GM18499 (cell line): ENCODE results near the gene MMD2.
"Not testable (repeated sequence)": the region's sequence is repeated elsewhere in the genome, so short reads cannot be mapped to it uniquely, and the experiment has no call there.

ENCODE experiments used
- ATAC-seq: cut with Tn5 transposase; IDR thresholded peaks from one replicate; pipeline ENCODE4 v1.9.1; 2021; ENCODE audit warnings: moderate number of reproducible peaks; ENCODE audit not compliant: insufficient read depth, unreplicated experiment

MMD2 gene

DNA sequence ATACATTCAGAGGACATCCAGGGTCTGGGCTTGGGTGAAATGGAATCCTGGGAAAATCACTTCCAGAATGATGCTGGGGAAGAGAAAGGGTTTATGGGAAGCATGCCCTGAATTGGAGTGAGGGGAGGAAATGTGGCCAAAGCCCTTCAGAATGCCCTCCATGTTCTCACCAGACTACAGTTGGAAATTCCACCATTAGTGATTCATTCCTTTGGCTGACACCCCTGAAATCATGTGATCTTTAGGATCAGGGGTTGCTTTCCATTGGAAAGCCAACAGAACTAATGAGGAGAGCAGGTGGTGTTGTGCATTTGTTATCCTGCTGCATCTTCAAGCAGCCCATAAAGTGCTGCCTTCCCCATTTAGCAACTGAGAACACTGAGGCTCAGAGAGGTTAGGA is 54.6 kb downstream of the MMD2 start:
- no peak for ATAC-seq

DNA sequence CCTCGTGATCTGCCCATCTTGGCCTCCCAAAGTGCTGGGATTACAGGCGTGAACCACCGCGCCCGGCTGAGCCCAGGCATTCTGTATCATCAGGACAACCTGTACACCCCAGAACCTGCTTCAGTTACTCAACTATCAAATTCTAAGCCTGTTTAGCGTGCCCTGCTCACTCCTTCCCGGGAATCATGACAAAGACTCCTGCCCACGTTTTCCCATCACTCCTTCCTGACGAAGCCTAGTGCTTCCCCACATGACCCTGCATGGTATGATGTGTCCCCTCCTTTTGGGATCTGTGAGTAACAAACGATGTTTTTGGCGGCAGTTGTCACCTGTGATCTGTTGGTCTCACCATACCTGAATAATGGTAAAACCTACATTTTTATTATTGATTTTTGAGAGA is 63.2 kb downstream of the MMD2 start:
- no peak for ATAC-seq

DNA sequence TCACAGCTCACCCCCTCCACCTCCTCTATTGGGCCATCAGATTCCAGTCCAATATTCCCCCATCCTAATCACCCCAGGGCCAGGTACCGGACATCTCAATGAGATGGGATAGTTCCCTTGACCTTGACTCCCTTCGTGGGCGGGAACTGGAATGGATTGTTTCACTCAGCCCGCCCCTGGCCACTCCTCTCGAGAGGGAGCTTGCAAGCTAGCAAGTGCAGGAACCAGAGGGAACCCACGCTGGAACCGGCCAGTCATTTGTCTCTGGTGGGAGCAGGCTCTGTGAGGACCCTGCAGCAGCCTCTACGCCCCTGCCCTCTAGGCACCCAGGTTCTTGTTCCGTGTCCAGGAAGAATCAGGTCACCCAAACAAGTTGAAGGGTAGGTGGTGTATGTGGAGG is 64.5 kb downstream of the MMD2 start:
- ATAC-seq: no peak

DNA sequence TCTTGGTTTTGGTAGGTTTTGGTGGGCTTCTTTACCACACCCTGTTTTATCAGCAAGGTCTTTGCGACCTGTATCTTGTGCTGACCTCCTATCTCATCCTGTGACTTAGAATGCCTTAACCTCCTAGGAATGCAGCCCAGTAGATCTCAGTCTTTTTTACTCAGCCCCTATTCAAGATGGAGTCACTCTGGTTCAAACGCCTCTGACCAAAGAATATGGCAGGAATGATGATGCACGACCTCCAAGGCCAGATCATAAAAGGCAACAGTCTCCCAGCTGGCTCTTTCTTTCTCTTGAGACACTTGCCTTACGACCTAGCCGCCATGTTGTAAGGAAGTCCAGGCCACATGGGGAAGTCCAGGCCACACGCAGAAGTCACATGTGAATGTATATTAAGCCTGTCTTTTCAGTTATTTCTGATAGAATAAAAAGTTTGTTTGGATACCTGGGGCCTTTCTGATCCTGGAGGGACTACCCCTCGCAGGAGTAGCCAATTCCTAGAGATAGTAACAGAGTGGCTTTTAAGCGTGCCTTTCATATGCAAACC is 65.0 kb downstream of the MMD2 start:
- no peak for ATAC-seq

DNA sequence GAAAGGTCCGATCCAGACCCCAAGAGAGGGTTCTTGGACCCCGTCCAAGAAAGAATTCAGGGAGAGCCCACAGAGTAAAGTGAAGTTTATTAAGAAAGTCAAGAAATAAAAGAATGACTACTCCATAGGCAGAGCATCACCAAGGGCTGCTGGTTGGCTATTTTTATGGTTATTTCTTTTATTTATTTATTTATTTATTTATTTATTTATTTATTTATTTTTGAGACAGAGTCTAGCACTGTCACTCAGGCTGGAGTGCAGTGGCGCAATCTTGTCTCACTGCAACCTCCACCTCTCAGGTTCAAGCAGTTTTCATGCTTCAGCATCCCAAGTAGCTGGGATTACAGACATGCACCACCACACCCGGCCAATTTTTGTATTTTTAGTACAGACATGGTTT is 65.8 kb downstream of the MMD2 start:
- not testable (repeated sequence) for ATAC-seq

DNA sequence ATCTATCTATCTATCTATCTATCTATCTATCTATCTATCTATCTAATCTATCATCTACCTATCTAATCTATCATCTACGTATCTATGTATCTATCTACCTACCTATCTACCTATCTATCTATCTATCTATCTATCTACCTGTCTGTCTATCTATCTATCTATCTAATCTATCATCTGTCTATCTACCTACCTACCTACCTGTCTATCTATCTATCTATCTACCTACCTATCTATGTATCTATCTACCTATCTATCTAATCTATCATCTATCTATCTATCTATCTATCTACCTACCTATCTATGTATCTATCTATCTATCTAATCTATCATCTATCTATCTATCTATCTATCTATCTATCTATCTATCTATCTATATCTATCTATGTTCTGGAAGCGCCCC is 67.5 kb downstream of the MMD2 start:
- ATAC-seq: not testable (repeated sequence)

DNA sequence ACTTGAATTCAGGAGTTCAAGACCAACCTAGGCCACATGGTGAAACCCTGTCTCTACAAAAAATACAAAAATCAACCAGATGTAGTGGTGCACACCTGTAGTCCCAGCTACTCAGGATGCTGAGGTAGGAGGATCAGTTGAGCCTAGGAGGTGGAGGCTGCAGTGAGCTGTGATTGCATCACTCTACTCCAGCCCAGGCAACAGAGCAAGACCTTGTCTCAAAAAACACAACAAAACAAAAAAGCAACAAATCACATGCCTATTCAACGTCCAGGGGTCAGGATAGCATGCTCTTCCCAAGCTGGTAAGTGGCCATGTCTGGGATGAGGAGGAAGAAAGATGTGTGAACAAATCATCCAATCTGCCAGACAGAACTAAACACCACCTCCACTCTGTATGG is 69.3 kb downstream of the MMD2 start:
- ATAC-seq: no peak

DNA sequence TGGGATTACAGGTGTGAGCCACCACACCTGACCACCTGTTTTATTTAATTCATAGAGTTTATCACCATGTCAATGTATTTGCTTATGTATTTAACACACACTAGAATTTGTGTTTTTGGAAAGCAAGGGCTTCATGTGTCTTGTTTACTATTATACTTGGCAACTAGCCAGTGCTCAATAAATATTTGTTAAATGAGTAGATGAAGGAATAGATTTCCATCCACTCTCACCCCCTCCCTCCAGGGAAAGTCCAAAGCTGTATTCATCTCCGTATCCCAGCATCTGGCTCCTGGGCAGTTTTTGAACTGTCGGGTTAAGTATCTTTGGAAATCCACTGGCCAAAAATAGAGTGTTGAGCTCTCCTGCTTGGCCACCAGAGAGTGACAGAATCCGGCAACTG is 70.8 kb downstream of the MMD2 start:
- no peak for ATAC-seq

DNA sequence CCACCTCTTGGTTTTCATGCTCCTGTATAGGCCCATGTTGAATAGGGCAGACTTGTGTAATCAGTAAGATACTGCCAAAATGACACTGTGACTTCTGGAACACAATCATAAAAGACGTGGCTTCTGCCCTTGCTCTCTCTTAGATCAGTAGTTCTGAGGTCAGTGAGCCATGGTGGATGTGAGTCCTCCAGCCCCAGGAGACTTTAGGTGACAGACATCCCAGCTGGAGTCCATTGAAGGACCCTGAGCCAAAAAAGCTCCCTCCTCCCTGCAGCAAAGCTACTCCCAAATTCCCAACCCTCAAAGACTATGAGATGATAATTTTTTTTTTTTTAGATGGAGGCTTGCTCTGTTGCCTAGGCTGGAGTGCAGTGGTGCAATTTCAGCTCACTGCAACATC is 72.3 kb downstream of the MMD2 start:
- ATAC-seq: no peak

DNA sequence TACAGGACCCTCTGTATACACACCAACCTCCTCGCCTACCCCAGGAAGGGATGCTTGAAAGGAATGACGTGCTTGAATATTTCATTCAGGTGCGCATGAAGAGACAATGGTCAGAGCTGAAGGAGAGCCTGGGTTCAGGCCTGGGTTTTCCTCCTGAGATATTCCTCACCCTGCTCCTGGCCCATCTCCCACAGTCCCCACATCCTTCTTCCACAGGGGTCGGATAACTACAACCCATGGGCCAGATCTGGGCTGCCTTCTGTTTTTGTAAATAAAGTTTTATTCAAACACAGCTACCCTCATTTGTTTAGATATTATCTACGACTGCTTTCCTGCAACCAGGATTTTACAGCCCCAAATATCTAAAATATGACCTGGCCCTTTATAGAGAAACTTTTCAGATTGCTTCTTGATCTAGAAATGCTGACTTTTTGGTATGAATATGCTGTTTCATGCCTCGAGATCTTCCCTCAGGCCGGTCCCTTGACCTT is 73.6 kb downstream of the MMD2 start:
- no peak for ATAC-seq

DNA sequence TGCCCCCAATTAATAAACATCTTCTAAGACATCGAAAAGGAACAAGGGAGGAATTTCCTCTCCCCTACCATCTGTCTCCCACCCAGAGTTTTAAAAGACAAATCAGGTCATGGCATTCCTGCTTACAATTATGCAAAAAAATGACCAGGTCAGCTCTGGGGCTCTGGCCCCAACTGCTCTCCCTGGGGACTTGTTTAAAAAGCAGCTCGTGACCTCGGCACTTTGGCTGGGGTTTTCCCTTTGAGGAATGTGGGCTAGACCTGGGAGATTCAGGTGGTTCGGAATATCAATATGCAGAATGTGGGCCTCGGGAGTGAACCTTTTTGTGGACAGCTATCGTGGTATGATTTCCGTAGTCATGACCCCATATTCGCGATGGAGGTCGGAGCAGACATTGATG is 74.8 kb downstream of the MMD2 start:
- ATAC-seq: no peak

DNA sequence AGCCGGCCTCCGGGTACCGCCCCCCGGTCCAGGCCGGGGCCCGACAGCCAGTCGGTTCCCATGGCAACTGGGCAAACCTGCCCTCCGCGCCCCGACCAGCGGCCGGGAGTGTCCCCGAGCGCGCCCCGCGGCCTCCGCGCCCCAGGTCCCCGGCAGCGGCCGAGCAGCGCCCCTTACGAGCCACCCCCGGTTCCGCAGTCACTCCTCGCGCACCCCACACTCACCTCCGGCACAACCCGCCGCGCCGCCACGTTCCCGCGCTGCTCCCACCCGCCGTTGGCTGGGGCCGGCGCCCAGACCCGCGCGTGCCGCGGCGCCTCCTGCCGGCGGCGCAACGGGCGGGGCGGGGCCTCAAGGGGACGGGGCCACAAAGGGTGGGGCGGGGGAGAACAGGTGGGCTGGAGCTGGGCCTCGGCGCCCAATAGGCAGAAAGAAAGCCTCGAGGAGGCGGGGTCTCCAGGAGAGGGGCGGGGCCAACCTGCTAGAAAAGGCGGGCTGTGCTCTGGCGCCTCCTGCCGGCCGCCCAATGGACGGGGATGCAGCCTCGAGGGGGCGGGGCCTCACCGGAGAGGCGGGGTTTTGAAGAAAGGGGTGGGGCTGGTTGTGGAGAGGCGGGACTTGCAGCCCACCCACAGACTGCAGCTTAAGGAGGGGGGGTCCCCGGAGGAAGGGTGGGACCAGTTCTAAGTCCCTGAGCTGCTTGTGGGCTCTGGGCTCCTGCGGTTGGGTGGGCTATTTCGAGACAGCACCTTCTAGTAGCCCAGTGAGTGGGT is 75.4 kb downstream of the MMD2 start, which contains the start of gene RADIL:
RADIL (minus strand) TSS at position 345 of the 773 bp plus-strand sequence. CDS start 5,577 bp downstream, outside the sequence.
- no peak for ATAC-seq

DNA sequence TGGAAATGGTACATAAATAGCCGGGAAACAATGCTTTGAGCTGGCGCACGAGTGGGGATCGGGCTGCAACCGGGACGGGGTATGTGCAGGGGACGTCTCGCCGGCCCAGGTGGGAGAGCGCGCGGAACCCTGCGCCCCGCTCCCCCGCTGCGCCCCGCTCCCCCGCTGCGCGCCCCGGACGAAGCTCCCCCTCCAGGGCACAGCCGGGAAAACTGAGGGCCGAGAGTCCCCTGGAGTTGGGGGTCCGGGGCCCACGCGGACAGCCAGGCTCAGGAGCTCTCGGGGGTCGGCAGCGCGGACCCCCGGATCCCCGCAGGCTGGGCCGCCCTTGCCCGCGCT is 76.0 kb downstream of the MMD2 start:
- ATAC-seq: no peak

DNA sequence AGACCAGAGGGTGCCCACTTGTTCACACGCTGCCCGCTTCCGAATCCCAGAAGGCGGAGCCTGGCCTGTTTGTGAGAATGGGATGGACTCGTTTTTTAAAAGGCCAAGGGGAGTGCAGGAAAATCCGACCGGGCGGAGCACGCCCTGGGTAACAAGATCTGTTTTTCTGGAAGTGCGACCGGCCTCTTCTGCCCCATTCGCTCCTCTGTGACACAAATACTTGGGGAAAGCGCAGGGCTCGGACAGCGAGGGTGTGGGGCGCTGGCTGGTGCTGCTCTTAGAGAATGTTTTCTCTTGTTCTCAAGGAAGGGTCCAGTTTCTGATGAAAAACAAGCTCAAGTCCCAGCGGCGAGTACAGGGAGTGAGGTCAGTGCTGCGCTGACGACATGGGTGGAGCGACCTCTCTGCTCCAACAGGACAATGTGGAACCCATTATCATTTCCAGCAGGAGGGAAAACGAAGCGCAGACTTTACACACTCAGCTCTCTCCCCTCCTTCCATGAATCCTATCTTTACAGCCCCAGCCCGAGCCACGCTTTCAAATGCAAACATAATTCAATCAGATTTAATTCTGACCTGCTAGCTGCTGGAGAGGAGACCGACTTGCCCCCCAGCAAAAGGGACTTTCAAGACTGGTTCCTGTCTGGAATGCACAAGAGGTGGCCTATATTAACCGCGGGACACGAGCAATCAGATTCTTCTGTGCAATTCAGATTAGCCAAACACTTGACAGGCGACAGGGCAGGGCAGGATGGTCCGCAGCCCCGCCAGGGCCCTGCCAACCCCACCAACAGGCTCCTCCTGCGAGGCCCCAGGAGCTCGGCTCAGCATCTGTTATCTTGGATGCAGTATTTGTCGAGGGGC is 76.6 kb downstream of the MMD2 start:
- no peak for ATAC-seq

DNA sequence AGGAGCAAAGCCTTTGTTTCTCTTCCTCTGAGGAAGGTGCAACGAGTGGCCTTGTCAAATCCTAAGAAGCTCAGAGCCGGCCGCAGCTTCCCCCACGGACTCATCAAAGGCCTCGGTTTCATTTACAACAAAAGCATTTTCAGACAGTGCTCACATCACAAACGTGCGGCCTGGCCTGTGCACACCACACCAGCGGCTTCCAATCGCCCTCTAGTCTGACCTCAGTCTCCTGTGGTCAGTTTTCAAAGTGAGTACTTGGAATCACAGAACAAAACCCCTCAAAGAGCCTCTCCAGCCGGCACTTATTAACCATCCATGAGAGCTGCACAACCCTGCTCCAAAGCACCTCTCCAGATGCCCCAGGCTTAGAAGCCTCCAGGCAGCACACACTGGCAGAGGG is 78.8 kb downstream of the MMD2 start:
- ATAC-seq: no peak

DNA sequence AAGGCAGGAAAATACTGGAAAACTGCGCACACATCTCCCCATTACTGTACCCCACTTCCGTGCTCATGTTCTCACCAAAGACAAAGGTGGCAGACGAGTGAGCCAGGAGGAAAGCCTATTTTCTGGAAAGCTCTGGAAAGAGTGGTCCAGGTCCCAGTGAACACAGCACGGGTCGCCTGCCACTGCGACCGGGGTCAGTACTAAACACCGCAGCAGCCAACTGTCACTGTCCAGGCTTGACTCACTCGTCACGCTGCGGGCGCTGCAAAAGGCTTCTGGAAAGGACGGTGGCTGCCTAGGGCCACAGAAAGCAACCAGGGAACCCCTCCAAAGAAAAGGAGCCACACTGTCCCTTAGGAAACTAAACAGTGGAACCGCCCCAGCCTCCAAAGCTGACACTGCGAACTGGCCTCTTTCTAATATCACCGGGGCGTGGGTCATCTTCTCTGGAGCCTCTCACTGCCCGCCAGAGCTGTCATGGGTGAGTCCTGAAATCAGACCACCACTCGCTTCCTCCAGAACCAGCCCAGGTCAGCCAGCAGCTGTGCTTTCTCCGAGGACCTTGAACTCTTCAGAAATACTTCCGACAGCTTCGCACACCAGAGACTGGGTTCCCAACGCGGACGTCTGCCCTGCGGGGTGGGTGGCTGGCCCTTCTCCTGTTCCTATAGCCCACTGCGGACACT is 79.4 kb downstream of the MMD2 start:
- no peak for ATAC-seq

DNA sequence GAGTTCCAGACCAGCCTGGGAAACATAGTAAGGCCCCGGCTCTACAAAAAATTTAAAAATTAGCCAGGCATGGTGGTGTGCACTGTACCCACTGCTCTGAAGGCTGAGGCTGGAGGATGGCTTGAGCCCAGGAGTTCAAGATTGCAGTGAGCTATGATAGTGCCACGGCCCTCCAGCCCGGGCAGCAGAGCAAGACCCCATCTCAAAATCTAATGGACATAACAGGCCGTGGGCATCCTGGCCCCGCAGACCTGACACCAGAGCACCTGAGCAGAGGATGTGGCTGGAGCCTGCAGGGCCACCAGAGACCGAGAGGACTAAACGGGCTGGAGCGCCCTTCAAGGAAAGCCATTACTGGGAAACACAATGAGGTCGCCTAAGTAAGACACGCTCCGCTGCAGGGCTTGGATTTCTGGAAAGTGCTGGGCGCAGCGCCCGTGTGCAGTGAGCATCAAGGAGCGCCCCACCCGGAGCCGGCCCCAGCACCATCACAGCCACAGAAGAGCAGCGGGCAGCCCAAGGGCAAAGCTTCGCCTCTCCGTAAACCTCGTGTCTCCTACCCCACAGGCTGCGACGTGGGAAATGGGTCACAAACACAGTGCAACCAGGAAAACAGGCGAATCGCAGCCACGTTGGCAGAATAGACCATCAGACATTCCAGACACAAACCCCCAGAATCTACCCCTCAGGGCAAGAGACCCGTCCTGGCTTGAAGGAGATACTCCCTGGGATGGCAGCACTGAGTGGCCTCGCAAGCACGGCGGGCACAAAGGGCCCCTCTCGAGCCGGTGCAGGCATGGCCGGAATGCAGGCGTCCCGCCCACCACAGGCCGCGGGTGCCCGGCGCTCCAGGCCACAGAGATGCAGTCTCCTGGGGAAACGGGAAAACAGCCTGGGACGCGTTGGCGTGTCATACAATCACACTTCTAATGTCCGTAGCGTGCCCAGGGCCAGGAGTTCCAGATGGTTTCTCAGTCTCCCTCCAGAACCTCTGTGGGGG is 80.4 kb downstream of the MMD2 start:
- ATAC-seq: no peak

DNA sequence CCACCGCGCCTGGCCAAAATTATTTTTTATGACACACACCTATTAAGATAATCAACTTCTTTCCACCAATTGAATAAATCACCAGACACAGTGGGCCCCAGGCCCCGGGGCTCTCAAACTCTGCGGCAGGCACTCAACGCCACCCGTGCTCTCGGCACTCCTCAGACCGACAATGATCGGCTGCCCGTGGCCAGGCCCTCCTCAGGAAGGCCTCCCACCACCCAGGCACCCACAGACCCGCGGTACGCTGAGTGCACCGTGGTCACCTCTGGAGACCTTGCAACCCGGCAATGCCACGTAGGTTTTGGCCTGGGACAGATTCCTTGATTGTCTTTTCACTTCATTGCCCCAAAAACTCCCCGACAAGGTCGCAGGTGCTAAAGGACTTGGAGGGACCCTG is 82.4 kb downstream of the MMD2 start:
- ATAC-seq: no peak

DNA sequence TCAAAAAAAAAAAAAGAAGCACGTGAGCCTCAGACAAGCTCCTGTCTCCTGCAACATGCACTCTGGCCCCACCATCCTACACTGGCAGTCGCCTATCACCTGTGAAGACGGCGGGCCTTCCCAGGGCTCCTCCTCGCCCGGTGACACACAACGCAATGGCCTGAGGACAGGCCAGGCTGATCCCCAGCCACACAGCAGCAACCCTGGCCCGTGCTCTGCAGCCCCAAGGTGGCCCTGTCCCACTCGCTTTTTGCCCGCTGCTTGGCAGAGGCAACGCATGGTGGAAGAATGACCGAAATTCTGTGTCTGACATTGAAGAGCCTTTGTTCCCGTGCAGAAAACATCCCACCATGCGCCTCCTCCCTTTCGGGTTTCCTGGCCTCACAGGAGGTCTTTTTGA is 83.6 kb downstream of the MMD2 start:
- no peak for ATAC-seq
